KOPT-K1 (cell line): ENCODE data around the gene ZNF239.
"Not testable (repeated sequence)": the region's sequence is repeated elsewhere in the genome, so short reads cannot be mapped to it uniquely, and the experiment has no call there.

Source experiments
- H3K27ac ChIP-seq: fragments of 200-600 bp; sonication (generic); 2 replicates; pipeline ENCODE4 v1.5.1; 2016; ENCODE audit warnings: antibody characterized with exemption, mild to moderate bottlenecking, low read depth, low read length; ENCODE audit not compliant: poor library complexity, severe bottlenecking
- H3K36me3 ChIP-seq: fragments of 200-600 bp; sonication (generic); 2 replicates; pipeline ENCODE4 v1.5.1; 2017; ENCODE audit warnings: antibody characterized with exemption, mild to moderate bottlenecking, low read length, moderate library complexity; ENCODE audit not compliant: insufficient read depth
- H3K9me3 ChIP-seq: fragments of 200-600 bp; sonication (generic); 2 replicates; pipeline ENCODE4 v1.5.1; 2017; ENCODE audit warnings: antibody characterized with exemption, low read length, mild to moderate bottlenecking; ENCODE audit not compliant: insufficient read depth, poor library complexity, severe bottlenecking

Gene ZNF239

DNA sequence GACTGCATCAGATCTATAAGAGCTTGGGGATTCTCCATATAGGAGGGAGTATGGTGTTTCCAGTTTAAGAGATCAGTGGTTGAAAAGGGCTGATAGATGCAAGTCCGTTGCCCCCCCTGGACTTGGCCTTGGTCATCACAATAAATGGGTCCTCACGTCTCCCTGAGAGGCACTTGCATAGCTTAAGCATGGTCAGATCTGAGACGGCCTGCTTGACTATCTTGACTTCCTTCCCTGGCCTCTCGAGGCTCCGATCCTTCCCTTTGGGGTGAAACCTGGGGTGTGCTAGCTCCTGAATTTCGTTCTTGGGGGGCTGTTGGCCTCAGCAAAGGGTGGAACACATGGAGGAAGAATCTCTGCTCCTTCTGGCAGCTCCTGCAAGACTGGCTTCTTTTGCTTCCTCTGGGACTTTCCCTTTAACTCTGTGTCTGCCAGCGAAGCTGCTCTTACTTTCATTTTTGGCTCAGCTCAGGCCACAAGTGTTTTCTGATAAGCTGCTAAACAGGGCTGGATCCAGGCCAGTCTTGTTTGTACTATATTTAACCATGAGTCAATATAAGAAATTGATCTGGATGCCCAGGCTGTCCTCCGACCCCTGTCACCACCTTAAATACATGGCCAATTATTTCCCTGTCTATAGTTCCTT lies 20.7 kb upstream of the ZNF239 start:
- peak overlapping the region; percentile 61 for H3K27ac ChIP-seq
- H3K36me3 ChIP-seq = no peaks in the 10 kb centered on the region
- H3K9me3 ChIP-seq = peaks cover 19% of the 10 kb centered on the region

- Histone ChIP-seq H3K9me3 (peaks cover 16% of the 10 kb centered on the region), H3K27ac (no peak overlapping the region), H3K36me3 (no peaks in the 10 kb centered on the region)
Measured at GRCh38 chr10:43591303-43591904, 17.0 kb upstream of the ZNF239 start.

- H3K9me3 ChIP-seq, H3K36me3 ChIP-seq, H3K27ac ChIP-seq: not testable (repeated sequence)
Measured at GRCh38 chr10:43586730-43587115, 12.3 kb upstream of the ZNF239 start.

DNA sequence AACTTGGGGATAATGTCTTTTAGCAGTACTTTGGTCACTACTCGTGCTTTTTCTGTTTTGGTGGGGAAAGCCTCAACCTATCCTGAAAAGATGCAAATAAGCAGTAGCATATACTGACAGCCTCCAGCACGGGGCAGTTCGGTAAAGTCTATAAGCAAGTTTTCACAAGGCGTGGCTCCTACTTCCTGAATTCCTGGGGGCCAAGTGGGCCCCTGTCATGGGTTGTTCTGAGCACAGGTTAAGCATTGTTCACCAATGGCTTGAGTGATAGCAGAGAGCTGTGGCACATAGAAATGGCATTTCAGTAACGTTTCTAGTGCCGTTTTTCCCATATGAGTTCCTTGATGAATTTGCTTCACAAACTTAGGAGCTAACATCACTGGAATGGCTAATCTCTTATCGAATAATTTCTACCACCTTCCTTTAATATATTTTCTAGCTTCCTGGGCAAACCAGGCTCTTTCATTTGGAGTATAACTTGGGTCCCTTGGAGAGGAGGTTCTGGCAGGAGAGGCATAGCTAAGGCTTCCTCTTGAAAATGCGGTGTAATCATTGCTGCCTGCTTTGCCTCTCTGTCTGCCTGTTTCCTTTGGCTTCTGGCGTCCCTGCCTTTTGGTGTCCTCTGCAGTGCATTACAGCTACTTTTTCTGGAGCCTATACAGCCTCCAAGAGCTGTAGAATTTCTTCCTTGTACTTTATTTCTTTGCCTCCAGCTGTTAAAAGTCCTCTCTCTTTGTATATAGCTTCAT lies 11.7 kb upstream of the ZNF239 start:
- Histone ChIP-seq H3K27ac (no peak overlapping the region), H3K9me3 (peaks cover 2% of the 10 kb centered on the region), H3K36me3 (no peaks in the 10 kb centered on the region)

- H3K9me3 ChIP-seq = no peaks in the 10 kb centered on the region
- no peaks in the 10 kb centered on the region for H3K36me3 ChIP-seq
- no peak overlapping the region for H3K27ac ChIP-seq
Measured at GRCh38 chr10:43585046-43585445, 10.6 kb upstream of the ZNF239 start.

- Histone ChIP-seq H3K27ac (no peak overlapping the region), H3K36me3 (no peaks in the 10 kb centered on the region), H3K9me3 (no peaks in the 10 kb centered on the region)
Measured at GRCh38 chr10:43584051-43584450, 9.6 kb upstream of the ZNF239 start.

DNA sequence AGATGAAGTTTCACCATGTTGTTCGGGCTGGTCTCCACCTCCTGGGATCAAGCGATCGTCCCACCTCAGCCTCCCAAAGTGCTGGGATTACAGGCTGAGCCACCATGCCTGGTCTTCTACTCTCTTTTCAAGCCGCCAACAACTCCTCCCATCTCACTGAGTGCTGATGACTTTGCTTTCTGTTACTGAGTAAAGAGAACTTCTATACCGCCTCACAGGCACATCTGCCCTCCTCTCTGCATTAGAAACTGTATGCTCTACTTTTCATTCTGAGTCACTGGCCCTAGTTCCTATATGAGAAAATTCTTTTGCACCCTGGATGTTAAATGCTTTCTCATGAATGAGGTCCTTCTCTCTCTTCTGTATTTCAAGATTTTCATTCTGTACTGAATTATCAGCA lies 2.2 kb upstream of the ZNF239 start:
- Histone ChIP-seq H3K36me3 (no peaks in the 10 kb centered on the region), H3K27ac (no peak overlapping the region)

DNA sequence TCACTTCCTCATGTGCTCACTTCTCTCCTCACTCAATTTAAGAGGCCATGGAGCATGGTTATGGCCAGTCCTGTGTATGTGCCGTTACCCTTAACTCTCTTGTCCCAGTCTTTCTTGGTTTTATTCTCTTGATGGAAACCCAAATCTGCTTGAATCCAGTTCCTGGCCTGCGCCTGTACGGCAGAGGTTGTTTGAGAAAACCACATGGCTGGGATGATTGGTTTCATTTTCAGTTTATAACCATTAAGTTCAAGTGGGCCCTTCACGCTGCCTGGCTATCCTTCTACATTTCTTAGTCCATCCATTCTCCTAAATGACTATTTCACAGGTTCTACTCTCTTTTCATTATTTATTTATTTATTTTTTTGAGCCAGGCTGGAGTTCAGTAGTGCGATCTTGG lies 1.6 kb upstream of the ZNF239 start:
- Histone ChIP-seq H3K9me3 (peaks cover 20% of the 10 kb centered on the region), H3K27ac (no peak overlapping the region), H3K36me3 (no peaks in the 10 kb centered on the region)

More for the DNA sequence above, 2.2 kb upstream of the ZNF239 start:
- peaks cover 20% of the 10 kb centered on the region for H3K9me3 ChIP-seq

DNA sequence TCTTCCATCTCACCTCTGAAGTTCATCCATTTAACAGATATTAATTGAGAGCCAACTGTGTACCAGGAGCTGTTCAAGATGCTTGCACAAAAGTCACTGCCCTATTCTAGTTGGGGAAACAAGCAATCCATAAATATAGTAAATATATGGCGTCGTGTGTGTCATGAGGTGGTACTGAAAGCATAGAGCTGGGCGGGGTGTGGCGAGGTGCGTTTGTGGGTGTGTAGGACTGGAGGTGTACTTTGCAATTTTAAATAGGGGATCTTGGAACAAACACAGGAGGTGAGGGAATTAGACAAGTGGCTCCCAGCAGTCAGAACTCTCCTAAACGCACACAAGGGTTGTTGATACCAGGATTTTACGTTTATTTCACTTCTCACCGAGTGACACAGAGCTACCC lies 490 bp upstream of the ZNF239 start:
- Histone ChIP-seq H3K36me3 (no peaks in the 10 kb centered on the region), H3K27ac (no peak overlapping the region), H3K9me3 (peaks cover 20% of the 10 kb centered on the region)

DNA sequence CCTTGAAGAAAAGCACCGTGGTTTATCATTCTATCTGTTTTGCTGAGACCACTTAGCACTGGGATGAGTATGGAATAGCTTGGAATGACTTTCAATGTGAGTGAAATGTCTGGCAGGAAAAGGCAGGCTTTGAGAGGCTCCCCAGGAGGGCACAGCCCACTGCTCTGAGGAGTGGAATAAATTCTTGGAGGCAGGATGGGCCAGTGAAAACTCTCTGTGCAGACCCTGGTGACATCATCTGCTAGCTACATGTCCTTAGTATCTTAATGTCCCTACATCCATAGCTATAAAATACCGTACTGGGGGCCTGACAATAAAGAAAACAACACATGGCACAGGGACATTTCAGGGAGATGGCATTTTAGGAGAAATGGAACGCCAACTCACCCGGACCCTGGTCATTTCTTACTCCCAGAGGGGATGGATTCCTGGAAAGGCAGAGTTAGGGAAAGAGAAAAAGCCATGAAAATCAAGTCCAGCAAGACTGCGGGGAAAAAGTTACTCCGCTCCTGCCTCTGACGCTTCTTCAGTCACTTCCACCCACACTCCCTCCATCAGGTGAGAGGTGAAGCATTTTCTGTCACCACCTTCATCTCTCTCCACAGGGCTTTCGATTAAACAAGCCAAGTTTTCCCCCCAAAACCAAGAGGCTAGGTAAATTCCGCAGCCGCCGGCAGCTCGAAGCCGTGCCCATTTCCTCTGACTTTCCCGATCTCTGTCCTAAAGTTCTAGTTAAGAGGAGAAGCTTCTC lies 991 bp downstream of the ZNF239 start:
- H3K9me3 ChIP-seq = peaks cover 20% of the 10 kb centered on the region
- no peak overlapping the region for H3K27ac ChIP-seq

GRCh38 chr10:43570971-43571370 lies 3.4 kb downstream of the ZNF239 start:
- H3K9me3 ChIP-seq = peaks cover 12% of the 10 kb centered on the region
- no peak overlapping the region for H3K27ac ChIP-seq
- H3K36me3 ChIP-seq = no peaks in the 10 kb centered on the region

More for the DNA sequence above, 991 bp downstream of the ZNF239 start:
- H3K36me3 ChIP-seq = no peaks in the 10 kb centered on the region

DNA sequence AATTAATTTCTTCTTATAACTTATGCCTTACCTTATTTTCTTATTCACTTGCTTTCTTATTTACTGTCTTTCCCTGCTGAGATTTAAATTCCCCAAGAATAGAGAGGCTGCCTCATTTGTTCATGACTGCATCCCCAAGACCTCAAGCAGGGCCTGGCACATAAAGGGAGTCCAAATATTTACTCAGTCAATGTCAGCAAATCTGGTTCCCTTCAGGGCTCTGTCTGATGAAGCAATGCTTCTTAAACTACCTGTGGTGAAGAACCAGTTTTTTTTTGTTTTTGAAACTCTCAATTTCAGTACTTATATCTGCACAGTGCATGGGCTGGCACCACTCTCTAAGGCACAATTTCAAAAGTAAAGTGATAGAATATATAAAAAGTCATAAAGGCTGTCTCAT lies 4.7 kb downstream of the ZNF239 start:
- no peaks in the 10 kb centered on the region for H3K36me3 ChIP-seq
- H3K9me3 ChIP-seq = peaks cover 4% of the 10 kb centered on the region
- no peak overlapping the region for H3K27ac ChIP-seq

GRCh38 chr10:43557214-43557613 lies 17.2 kb downstream of the ZNF239 start:
- Histone ChIP-seq H3K9me3 (peaks cover 3% of the 10 kb centered on the region), H3K36me3 (no peaks in the 10 kb centered on the region), H3K27ac (no peak overlapping the region)

DNA sequence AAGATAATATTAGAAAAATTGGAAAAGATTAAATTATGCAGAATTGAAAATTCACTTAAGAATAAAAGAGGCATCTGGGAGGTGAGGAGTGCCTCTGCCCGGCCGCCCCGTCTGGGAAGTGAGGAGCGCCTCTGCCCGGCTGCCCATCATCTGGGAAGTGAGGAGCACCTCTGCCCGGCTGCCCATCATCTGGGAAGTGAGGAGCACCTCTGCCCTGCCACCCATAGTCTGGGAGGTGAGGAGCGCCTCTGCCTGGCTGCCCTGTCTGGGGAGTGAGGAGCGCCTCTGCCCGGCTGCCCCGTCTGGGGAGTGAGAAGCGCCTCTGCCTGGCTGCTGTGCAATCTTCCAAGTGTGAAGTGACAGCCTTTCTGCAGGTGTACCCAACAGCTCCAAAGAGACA lies 30.7 kb downstream of the ZNF239 start:
- not testable (repeated sequence) for H3K36me3 ChIP-seq, H3K9me3 ChIP-seq

More for the DNA sequence above, 30.7 kb downstream of the ZNF239 start:
- not testable (repeated sequence) for H3K27ac ChIP-seq
